Right lobe of liver (tissue), 4 donors: Measurements from ENCODE around the gene SPATA24.
"Not testable (repeated sequence)": the region's sequence is repeated elsewhere in the genome, so short reads cannot be mapped to it uniquely, and the experiment has no call there.

Experiments
- CTCF ChIP-seq, 4 donors: fragments of 200-600 bp in 3 of 4; fragments of 450-650 bp in 1 of 4; IDR thresholded peaks; one replicate each; pipeline versions ENCODE4 v1.5.1 to v1.8.0; 2016 to 2022; ENCODE audit warnings: antibody characterized with exemption in 4 of 4, mild to moderate bottlenecking in 2 of 4
- POLR2A ChIP-seq: fragments of 450-650 bp; IDR thresholded peaks from one replicate; pipeline ENCODE4 v1.6.1; 2017; ENCODE audit warnings: antibody characterized with exemption, mild to moderate bottlenecking
- donor health status: DM: no; HTN: no; CAD: no.
- donor health status: DM: no; HTN: no; CAD: no.
- donor health status: DM: no; HTN: yes; CAD: no.

- TF ChIP-seq CTCF (IDR thresholded peaks at IDR 0.05); POLR2A: not testable (repeated sequence)
Observed at GRCh38 chr5:139386956-139387355, 16.9 kb downstream of the SPATA24 start.
